Stimulated activated CD4-positive, alpha-beta T cell treated with anti-CD3 and anti-CD28 coated beads, Interleukin-2, amount 100 ng/mL, for 4 hours (primary cell): ENCODE data around the gene SFXN5.
"Not testable (repeated sequence)": the region's sequence is repeated elsewhere in the genome, so short reads cannot be mapped to it uniquely, and the experiment has no call there.

Experiments used
- DNase-seq: peaks from one replicate; pipeline ENCODE4 v3.0.0-alpha.2; 2020; ENCODE audit warnings: low read depth

SFXN5 gene

GRCh38 chr2:72921088-72921851 is 150.2 kb downstream of the SFXN5 start:
- no peak for DNase-seq

GRCh38 chr2:72920318-72921087 is 151.0 kb downstream of the SFXN5 start:
- DNase-seq: no peak

GRCh38 chr2:72919414-72920317 is 151.8 kb downstream of the SFXN5 start:
- DNase-seq: no peak

GRCh38 chr2:72917877-72918553 is 153.5 kb downstream of the SFXN5 start:
- no peak for DNase-seq

- DNase-seq: peak; percentile 26
Observed at GRCh38 chr2:72917138-72917876, 154.2 kb downstream of the SFXN5 start, which contains the start of gene EMX1. TSS of gene EMX1 (plus strand) at chr2:72917519. CDS start at chr2:72917853, 334 bp downstream.

- no peak for DNase-seq
Observed at GRCh38 chr2:72916743-72917137, 154.8 kb downstream of the SFXN5 start.

GRCh38 chr2:72915907-72916742 is 155.4 kb downstream of the SFXN5 start:
- no peak for DNase-seq

GRCh38 chr2:72915320-72915906 is 156.1 kb downstream of the SFXN5 start:
- DNase-seq: no peak

- DNase-seq: no peak
Observed at GRCh38 chr2:72914589-72915319, 156.8 kb downstream of the SFXN5 start.

- no peak for DNase-seq
Observed at GRCh38 chr2:72914206-72914559, 157.3 kb downstream of the SFXN5 start.

- DNase-seq: no peak
Observed at GRCh38 chr2:72913486-72914205, 157.9 kb downstream of the SFXN5 start.

GRCh38 chr2:72911256-72911655 is 160.3 kb downstream of the SFXN5 start:
- no peak for DNase-seq

- no peak for DNase-seq
Observed at GRCh38 chr2:72908741-72909140, 162.8 kb downstream of the SFXN5 start.

- DNase-seq: not testable (repeated sequence)
Observed at GRCh38 chr2:72907369-72907768, 164.1 kb downstream of the SFXN5 start.

GRCh38 chr2:72901426-72901825 is 170.1 kb downstream of the SFXN5 start:
- DNase-seq: no peak

GRCh38 chr2:72900191-72900825 is 171.2 kb downstream of the SFXN5 start:
- no peak for DNase-seq

- no peak for DNase-seq
Observed at GRCh38 chr2:72898585-72898906, 173.0 kb downstream of the SFXN5 start.
